Nephron (organoid): ENCODE measurements around the gene TMEM141.
A peak's percentile ranks its signal among the peaks of the same experiment; 100 is the strongest.
"Not testable (repeated sequence)": the region's sequence is repeated elsewhere in the genome, so short reads cannot be mapped to it uniquely, and the experiment has no call there.

ENCODE experiments used
- H3K27ac Mint-ChIP-seq, 3 experiments: 2 replicates each; pipeline ENCODE4 v1.8.0; 2020; ENCODE audit warnings: mixed read lengths in 3 of 3, mild to moderate bottlenecking in 2 of 3, moderate library complexity in 1 of 3
- H3K27me3 Mint-ChIP-seq: 2 replicates; pipeline ENCODE4 v1.8.0; 2021; ENCODE audit warnings: low read depth, mild to moderate bottlenecking, moderate library complexity, mixed read lengths
- H3K36me3 Mint-ChIP-seq: 2 replicates; pipeline ENCODE4 v1.8.0; 2020; ENCODE audit warnings: low read depth, mixed read lengths
- H3K4me1 Mint-ChIP-seq: 2 replicates; pipeline ENCODE4 v1.8.0; 2020; ENCODE audit warnings: mixed read lengths
- H3K4me3 Mint-ChIP-seq, 3 experiments: 2 replicates each; pipeline ENCODE4 v1.8.0; 2020; ENCODE audit warnings: mild to moderate bottlenecking in 3 of 3, mixed read lengths in 3 of 3, moderate library complexity in 2 of 3
- H3K9me3 Mint-ChIP-seq: 2 replicates; pipeline ENCODE4 v1.8.0; 2020; ENCODE audit warnings: mixed read lengths
- TF ChIP-seq, protein P1 (sequence below), 3 experiments: fragments of 200-600 bp; sonication (generic); IDR thresholded peaks; one replicate each; pipeline ENCODE4 v1.5.0; 2021; ENCODE audit warnings: antibody characterized with exemption in 3 of 3; ENCODE audit not compliant: unreplicated experiment in 3 of 3

The TMEM141 gene

DNA sequence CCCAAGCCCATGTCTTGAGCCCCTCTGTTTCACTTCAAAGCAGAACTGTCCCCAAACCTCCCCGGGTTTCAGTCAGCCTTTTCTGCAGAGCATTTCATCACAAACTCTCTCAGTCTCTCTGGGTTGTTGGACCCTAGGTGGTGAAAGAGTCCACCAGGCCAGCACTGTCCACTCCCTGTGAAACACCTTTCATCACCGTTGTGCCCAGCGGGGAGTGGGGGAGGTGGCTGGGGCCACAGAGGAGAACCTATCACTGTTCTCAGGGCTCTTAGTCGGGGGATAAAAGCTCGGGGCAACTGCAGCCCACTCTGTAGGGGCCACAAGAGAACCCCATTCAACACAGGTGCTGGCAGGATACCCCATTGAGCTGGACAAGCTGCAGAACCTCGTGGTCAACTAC, 11.2 kb downstream of the TMEM141 start:
- H3K36me3 Mint-ChIP-seq: peaks cover 4% of the 10 kb centered on the region
- peaks cover 14% of the 10 kb centered on the region for H3K4me1 Mint-ChIP-seq
- H3K4me3 Mint-ChIP-seq: peak overlapping the region; percentile 13 to 61 (median 43)
- no peaks in the 10 kb centered on the region for H3K9me3 Mint-ChIP-seq
- H3K27ac Mint-ChIP-seq: no peak overlapping the region
- peaks cover 26% of the 10 kb centered on the region for H3K27me3 Mint-ChIP-seq
- TF ChIP-seq, protein P1, sequence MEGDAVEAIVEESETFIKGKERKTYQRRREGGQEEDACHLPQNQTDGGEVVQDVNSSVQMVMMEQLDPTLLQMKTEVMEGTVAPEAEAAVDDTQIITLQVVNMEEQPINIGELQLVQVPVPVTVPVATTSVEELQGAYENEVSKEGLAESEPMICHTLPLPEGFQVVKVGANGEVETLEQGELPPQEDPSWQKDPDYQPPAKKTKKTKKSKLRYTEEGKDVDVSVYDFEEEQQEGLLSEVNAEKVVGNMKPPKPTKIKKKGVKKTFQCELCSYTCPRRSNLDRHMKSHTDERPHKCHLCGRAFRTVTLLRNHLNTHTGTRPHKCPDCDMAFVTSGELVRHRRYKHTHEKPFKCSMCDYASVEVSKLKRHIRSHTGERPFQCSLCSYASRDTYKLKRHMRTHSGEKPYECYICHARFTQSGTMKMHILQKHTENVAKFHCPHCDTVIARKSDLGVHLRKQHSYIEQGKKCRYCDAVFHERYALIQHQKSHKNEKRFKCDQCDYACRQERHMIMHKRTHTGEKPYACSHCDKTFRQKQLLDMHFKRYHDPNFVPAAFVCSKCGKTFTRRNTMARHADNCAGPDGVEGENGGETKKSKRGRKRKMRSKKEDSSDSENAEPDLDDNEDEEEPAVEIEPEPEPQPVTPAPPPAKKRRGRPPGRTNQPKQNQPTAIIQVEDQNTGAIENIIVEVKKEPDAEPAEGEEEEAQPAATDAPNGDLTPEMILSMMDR (IDR thresholded peaks at IDR 0.05; ENCODE audit: unreplicated experiment in 3 of 3): no peak

DNA sequence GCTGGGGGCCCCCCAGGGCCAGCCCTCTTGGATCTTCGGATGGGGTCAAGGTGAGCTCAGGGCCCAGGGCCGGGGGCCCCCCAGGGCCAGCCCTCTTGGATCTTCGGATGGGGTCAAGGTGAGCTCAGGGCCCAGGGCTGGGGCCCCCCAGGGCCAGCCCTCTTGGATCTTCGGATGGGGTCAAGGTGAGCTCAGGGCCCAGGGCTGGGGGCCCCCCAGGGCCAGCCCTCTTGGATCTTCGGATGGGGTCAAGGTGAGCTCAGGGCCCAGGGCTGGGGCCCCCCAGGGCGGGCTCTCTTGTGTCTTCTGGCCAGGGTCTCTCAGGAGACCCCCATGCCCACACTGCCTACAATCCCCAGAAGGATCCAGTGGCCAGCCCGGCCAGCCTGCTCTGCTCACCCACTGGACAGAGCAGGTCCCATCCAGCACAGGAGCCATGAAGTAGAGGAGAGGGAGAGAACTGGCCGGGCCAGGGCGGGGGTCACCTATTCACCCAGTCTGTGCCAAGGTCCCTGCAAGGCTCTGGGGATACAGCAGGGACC, 11.9 kb downstream of the TMEM141 start:
- H3K4me3 Mint-ChIP-seq: peak overlapping the region in 1 of 3 experiments; percentile 41
- peaks cover 26% of the 10 kb centered on the region for H3K27me3 Mint-ChIP-seq
- H3K9me3 Mint-ChIP-seq, H3K27ac Mint-ChIP-seq, H3K36me3 Mint-ChIP-seq: not testable (repeated sequence)
- peaks cover 13% of the 10 kb centered on the region for H3K4me1 Mint-ChIP-seq

DNA sequence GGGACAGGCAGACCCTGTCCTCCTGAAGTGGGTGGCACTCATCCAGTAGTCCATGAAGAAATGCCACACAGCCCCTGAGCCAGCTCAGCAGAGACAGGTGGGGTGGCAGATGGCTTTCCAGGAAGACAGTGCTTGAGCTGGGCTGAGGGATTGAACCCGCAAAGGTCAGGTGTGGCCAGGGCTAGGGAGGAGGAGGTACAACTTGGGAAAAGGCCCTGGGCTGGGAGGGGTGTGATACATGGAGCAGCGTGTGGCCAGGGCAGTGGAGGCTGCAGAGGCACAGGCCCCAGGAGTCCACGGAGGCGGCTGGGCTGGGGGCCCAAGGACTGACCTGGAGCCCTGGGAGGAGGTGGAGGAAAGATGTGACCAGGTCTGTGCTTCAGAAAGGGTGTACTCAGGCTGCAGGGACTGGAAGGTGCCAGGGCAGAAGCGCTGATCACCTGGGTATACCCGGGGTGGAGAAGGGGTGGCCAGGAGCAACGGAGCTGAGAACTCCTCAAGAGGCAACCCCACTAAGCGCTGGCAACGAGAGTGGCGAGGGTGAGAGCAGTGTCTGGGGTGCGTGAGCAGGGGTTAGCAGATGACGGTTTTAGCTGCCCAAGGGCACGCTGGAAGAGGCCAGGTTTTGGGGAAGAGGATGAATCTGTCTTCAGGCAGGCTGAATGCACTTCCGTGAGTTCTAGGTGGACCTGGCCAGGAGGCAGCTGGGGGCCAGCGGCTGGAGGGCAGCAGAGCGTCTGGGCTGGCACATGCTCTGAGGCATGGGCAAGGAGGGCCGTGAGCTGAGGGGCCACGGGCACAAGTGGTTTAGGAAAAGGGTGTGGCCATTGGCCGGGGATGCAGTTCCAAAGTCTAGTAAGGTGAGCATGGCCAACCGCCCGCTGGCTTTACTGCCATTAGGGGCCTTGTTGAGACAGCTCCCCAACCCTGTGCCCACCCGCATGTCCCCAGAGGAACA, 12.7 kb downstream of the TMEM141 start:
- TF ChIP-seq, protein P1 (IDR thresholded peaks at IDR 0.05; ENCODE audit: unreplicated experiment in 3 of 3): no peak
- peaks cover 26% of the 10 kb centered on the region for H3K27me3 Mint-ChIP-seq
- H3K36me3 Mint-ChIP-seq: peaks cover 4% of the 10 kb centered on the region
- no peaks in the 10 kb centered on the region for H3K9me3 Mint-ChIP-seq
- H3K27ac Mint-ChIP-seq: peak overlapping the region in 1 of 3 experiments; percentile 41
- peak overlapping the region; percentile 41 to 62 (median 61) for H3K4me3 Mint-ChIP-seq
- peaks cover 15% of the 10 kb centered on the region for H3K4me1 Mint-ChIP-seq

DNA sequence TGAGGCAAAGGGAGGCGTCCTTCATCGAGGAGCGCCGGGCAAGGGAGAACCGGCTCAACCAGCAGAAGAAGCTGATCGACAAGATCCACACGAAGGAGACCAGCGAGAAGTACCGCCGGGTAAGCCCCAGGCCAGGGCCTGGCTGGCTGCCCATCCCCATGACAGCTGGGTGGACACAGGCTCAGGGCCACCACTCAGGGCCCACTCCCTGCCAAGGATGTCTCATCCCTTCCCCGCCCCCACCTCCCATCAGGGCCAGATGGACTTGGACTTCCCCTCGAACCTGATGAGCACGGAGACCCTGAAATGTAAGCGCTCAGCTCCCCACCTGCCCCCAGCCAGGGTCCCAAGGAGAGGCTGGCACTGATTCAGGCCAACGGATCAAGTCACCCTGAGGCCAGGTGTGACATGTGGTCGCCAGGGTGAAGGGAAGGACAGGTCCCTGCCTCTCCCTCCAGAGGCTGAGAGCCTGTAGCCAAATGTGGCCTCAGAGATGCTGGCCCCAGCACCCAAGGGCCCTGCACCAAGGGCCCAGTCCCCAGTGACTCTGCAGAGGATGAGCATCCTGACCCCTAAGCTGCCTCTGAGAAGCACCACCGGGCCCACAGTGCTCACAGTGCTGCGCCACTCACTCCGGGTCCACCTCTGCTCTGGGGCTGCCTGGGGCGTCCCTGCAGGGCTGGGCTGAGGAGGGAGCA, 13.5 kb downstream of the TMEM141 start:
- TF ChIP-seq, protein P1 (IDR thresholded peaks at IDR 0.05; ENCODE audit: unreplicated experiment in 3 of 3): no peak
- Mint-ChIP-seq H3K4me1 (peaks cover 23% of the 10 kb centered on the region), H3K4me3 (peak overlapping the region; percentile 41 to 62 (median 57)), H3K9me3 (no peaks in the 10 kb centered on the region), H3K27me3 (peaks cover 26% of the 10 kb centered on the region), H3K36me3 (peaks cover 4% of the 10 kb centered on the region), H3K27ac (no peak overlapping the region)

DNA sequence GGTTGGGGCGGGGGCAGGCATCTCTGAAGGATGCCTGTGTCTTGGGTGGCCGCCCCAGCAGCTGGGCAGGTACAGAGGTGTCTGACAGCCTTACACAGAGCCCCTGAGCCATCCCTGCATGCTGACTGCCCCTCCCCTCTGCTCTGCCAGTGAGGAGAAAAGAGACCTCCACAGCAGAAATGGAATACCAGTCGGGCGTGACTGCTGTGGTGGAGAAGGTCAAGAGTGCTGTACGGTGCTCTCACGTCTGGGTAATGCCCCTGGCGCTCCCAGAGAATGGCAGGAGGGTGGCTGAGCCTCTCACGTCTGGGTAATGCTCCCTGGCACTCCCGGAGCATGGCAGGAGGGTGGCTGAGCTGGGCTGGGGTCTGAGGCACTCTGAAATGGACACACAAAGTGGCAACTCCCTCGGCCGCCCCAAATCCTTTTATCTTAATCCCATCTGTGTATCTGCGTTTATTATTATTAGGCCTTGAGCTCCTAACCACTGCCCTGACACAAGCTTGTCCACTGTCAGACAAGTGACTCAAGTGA, 14.1 kb downstream of the TMEM141 start:
- H3K9me3 Mint-ChIP-seq: no peaks in the 10 kb centered on the region
- peaks cover 26% of the 10 kb centered on the region for H3K4me1 Mint-ChIP-seq
- H3K27me3 Mint-ChIP-seq: peaks cover 23% of the 10 kb centered on the region
- peaks cover 10% of the 10 kb centered on the region for H3K36me3 Mint-ChIP-seq
- peak overlapping the region in 1 of 3 experiments; percentile 53 for H3K27ac Mint-ChIP-seq
- peak overlapping the region; percentile 60 to 73 (median 73) for H3K4me3 Mint-ChIP-seq
- TF ChIP-seq, protein P1 (IDR thresholded peaks at IDR 0.05; ENCODE audit: unreplicated experiment in 3 of 3): no peak

DNA sequence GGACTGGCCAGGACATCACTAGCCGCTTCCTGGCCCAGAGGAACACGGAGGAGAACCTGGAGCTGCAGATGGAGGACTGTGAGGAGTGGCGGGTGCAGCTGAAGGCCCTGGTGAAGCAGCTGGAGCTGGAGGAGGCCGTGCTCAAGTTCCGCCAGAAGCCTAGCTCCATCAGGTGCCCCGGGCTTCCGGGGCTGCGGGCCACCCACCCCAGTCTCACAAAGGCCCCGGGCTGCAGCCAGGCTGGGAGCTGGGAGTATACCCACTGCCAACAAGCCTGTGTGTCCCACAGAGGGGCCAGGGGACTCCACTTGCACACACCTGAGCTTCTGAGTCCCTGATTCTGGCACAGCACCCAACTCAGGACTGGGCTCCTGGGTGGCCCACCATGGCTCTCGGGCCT, 14.9 kb downstream of the TMEM141 start:
- Mint-ChIP-seq H3K27ac (no peak overlapping the region), H3K4me3 (peak overlapping the region; percentile 88 to 90 (median 90)), H3K9me3 (no peaks in the 10 kb centered on the region), H3K4me1 (peaks cover 22% of the 10 kb centered on the region), H3K27me3 (peaks cover 15% of the 10 kb centered on the region), H3K36me3 (peaks cover 14% of the 10 kb centered on the region)
- TF ChIP-seq, protein P1 (IDR thresholded peaks at IDR 0.05; ENCODE audit: unreplicated experiment in 3 of 3): no peak
